Loucy (cell line): Measurements from ENCODE around the gene MCF2L2.

Experiments
- H2AFZ ChIP-seq: fragments of 200-600 bp; sonication (generic); 2 replicates; pipeline ENCODE4 v1.6.0; 2016; ENCODE audit warnings: antibody characterized with exemption, mild to moderate bottlenecking, low read length, moderate library complexity
- H3F3A ChIP-seq: fragments of 200-600 bp; 2 replicates; pipeline ENCODE4 v1.6.0; 2016; ENCODE audit warnings: antibody characterized with exemption, low read depth, mild to moderate bottlenecking
- H3K27me3 ChIP-seq: fragments of 200-600 bp; sonication (generic); 2 replicates; pipeline ENCODE4 v1.6.1; 2014; ENCODE audit warnings: low read length, mild to moderate bottlenecking; ENCODE audit not compliant: insufficient read depth, poor library complexity, severe bottlenecking
- H3K36me3 ChIP-seq: fragments of 200-600 bp; sonication (generic); 2 replicates; pipeline ENCODE4 v1.6.1; 2016; ENCODE audit warnings: low read length; ENCODE audit not compliant: insufficient read depth
- H3K4me1 ChIP-seq: fragments of 200-600 bp; sonication (generic); 2 replicates; pipeline ENCODE4 v1.5.1; 2014; ENCODE audit warnings: low read length, mild to moderate bottlenecking; ENCODE audit not compliant: insufficient read depth, poor library complexity, severe bottlenecking
- H3K4me2 ChIP-seq: fragments of 200-600 bp; sonication (generic); 2 replicates; pipeline ENCODE4 v1.6.0; 2014; ENCODE audit warnings: antibody characterized with exemption, low read length, low read depth, mild to moderate bottlenecking; ENCODE audit not compliant: poor library complexity, severe bottlenecking
- H3K4me3 ChIP-seq: fragments of 200-600 bp; sonication (generic); 2 replicates; pipeline ENCODE4 v1.5.1; 2014; ENCODE audit warnings: low read length, mild to moderate bottlenecking, mixed read lengths; ENCODE audit not compliant: poor library complexity, severe bottlenecking
- H3K79me2 ChIP-seq: fragments of 200-600 bp; sonication (generic); 2 replicates; pipeline ENCODE4 v1.6.1; 2014; ENCODE audit warnings: low read length; ENCODE audit not compliant: insufficient read depth
- H3K9ac ChIP-seq: fragments of 200-600 bp; sonication (generic); 2 replicates; pipeline ENCODE4 v1.6.0; 2014; ENCODE audit warnings: mild to moderate bottlenecking, low read depth, low read length, moderate library complexity; ENCODE audit not compliant: poor library complexity, severe bottlenecking
- H3K9me2 ChIP-seq: fragments of 200-600 bp; sonication (generic); replicated peaks from 2 replicates; pipeline ENCODE4 v1.6.1; 2016; ENCODE audit warnings: low read depth, low read length, mixed read lengths
- H3K9me3 ChIP-seq: fragments of 200-600 bp; sonication (generic); 2 replicates; pipeline ENCODE4 v1.6.1; 2014; ENCODE audit warnings: mild to moderate bottlenecking, antibody characterized with exemption, low read length, low read depth; ENCODE audit not compliant: insufficient read depth
- H4K20me1 ChIP-seq: fragments of 200-600 bp; sonication (generic); 2 replicates; pipeline ENCODE4 v1.6.0; 2014; ENCODE audit warnings: antibody characterized with exemption, low read length, mild to moderate bottlenecking; ENCODE audit not compliant: insufficient read depth, poor library complexity, severe bottlenecking
- CTCF ChIP-seq: fragments of 200-600 bp; sonication (generic); conservative IDR thresholded peaks from 2 replicates; pipeline ENCODE4 v1.5.1; 2014; ENCODE audit warnings: mild to moderate bottlenecking, antibody characterized with exemption, low read length
- EZH2phosphoT487 ChIP-seq: fragments of 200-600 bp; IDR thresholded peaks from 2 replicates; pipeline ENCODE4 v1.6.1; 2018; ENCODE audit warnings: antibody characterized with exemption, mild to moderate bottlenecking, moderate library complexity, borderline replicate concordance

Gene MCF2L2

GRCh38 chr3:183210341-183210740 lies 218.1 kb downstream of the MCF2L2 start:
- H3K9me3 ChIP-seq: no peaks in the 10 kb centered on the region
- no peaks in the 10 kb centered on the region for H4K20me1 ChIP-seq
- H3K9me2 ChIP-seq: no peaks in the 10 kb centered on the region
- no peaks in the 10 kb centered on the region for H3K27me3 ChIP-seq
- H3K9ac ChIP-seq: no peak overlapping the region
- no peaks in the 10 kb centered on the region for H3K4me1 ChIP-seq
- no peaks in the 10 kb centered on the region for H3K36me3 ChIP-seq
- H2AFZ ChIP-seq: no peak overlapping the region
- no peaks in the 10 kb centered on the region for H3F3A ChIP-seq
- no peak overlapping the region for H3K4me3 ChIP-seq
- no peak overlapping the region for H3K4me2 ChIP-seq
- H3K79me2 ChIP-seq: no peaks in the 10 kb centered on the region
- TF ChIP-seq EZH2phosphoT487 (no peak), CTCF (no peak)

GRCh38 chr3:183208800-183209199 lies 219.6 kb downstream of the MCF2L2 start:
- Histone ChIP-seq H3K4me1 (no peaks in the 10 kb centered on the region), H3K9me2 (no peaks in the 10 kb centered on the region), H2AFZ (no peak overlapping the region), H4K20me1 (no peaks in the 10 kb centered on the region), H3K9me3 (peaks cover 5% of the 10 kb centered on the region; the same call in 1 of the 2 replicates), H3K27me3 (no peaks in the 10 kb centered on the region), H3K4me2 (no peak overlapping the region), H3K36me3 (no peaks in the 10 kb centered on the region), H3K79me2 (no peaks in the 10 kb centered on the region), H3K9ac (no peak overlapping the region), H3F3A (no peaks in the 10 kb centered on the region), H3K4me3 (no peak overlapping the region)
- TF ChIP-seq CTCF: no peak
- TF ChIP-seq EZH2phosphoT487: no peak

- Histone ChIP-seq H3K36me3 (no peaks in the 10 kb centered on the region), H3K9ac (no peak overlapping the region), H3K79me2 (no peaks in the 10 kb centered on the region), H2AFZ (no peak overlapping the region), H3K9me3 (peaks cover 6% of the 10 kb centered on the region; the same call in 1 of the 2 replicates), H4K20me1 (no peaks in the 10 kb centered on the region), H3K4me2 (no peak overlapping the region), H3K9me2 (no peaks in the 10 kb centered on the region), H3K4me3 (no peak overlapping the region), H3K27me3 (no peaks in the 10 kb centered on the region), H3K4me1 (no peaks in the 10 kb centered on the region), H3F3A (no peaks in the 10 kb centered on the region)
- TF ChIP-seq EZH2phosphoT487: no peak
- no peak for TF ChIP-seq CTCF
Measured at GRCh38 chr3:183208260-183208659, 220.2 kb downstream of the MCF2L2 start.
